COLO829 (cell line): ENCODE results near the gene ITIH4.

ENCODE experiments used
- DNase-seq: peaks from one replicate; pipeline ENCODE4 v3.0.0; 2012; ENCODE audit warnings: low spot score

ITIH4 gene

DNA sequence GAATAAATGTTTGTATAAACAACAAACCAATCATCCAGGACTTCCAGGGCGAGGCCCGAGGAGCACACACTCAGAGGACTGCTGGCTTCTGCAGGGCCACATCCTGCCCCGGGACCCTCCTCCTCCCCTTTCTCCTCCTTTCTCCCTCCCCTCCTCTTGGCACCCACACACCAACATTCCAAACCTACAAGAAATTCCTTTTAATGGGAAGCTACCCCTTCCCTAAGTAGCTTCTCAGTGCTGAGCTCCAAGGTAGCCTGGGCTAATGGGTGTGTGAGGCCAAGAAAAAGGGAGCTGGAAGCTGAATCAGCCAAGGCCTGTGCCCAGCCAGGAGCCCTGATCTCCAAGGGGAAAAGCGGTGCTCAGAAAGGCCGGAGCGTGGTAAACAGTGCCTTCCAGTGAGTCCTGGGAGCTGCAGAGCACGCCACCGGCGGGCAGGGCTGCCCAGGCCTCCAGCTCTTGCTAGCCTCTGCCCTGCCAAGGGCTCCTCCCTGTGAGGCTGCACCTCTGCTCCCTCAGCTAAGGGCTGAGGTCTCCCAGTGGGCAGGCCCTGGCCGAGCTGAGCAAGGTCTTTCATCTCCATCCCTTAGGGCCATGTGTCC lies 32.0 kb downstream of the ITIH4 start:
- no peak for DNase-seq

DNA sequence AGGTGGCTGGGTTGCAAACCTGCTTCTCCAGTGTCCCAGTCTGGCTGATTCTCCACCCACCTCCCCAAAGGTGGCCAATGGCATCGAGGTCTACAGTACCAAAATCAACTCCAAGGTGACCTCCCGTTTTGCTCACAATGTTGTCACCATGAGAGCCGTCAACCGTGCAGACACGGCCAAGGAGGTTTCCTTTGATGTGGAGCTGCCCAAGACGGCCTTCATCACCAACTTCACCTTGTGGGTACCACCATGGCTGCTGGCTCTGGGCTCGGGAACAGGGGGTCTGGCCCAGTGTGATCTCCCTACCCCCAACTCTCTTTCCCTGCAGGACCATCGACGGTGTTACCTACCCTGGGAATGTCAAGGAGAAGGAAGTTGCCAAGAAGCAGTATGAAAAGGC lies 34.1 kb downstream of the ITIH4 start:
- no peak for DNase-seq

DNA sequence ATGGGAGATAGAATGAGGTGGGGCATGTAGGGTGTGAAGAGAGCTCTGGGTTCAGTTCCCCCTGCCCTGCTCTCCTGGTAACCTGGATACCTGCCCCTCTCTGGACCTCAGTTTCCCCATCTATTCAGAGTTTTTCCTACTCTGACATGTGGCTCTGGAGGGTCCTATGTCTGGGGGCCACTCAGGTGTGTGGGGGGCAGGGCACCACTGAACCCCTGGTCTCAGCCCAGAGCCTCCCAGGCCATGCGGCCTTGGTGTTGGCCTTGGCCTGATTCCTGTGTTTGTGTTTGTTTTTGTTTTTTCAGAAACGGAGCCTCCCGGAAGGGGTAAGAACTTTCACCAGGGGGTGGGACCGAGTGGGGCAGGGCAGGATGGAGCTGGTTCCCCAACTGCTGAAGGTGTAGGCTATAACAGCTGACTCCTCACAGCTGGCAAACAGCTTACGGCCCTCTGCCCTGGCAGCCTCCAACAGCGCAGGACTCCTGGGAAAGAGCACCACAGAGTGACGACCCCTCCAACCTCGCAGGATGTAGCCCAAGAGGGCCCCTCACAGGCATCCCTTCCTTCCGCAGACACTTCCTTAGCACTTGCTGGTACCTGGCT lies 35.1 kb downstream of the ITIH4 start:
- no peak for DNase-seq

DNA sequence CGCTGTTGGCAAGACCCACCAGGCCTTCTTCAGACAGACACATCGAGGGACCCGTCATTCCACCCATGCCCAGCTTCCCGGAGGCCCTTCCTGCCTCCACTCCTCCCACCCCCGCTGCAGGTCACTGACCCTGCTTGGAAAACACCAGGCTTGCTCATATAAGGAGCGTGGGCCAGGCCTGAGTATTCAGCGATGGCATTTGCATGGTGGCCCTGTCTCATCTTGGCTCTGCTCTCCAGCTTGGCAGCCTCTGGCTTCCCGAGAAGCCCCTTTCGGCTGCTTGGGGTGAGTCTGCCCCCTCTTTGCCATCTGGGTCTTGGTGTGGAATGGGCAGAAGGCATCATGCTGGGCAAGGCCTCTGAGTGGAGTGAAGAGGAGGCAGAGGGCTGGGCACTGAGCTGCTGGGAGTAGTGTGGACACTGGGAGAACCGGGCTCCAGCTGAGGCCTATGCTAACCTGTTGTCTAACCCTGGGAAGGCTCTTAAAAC lies 35.8 kb downstream of the ITIH4 start, which contains the start of gene ITIH3:
TSS of gene ITIH3 (plus strand) at position 185 of the 488 bp plus-strand sequence. CDS start at position 193, 8 bp downstream.
- no peak for DNase-seq

DNA sequence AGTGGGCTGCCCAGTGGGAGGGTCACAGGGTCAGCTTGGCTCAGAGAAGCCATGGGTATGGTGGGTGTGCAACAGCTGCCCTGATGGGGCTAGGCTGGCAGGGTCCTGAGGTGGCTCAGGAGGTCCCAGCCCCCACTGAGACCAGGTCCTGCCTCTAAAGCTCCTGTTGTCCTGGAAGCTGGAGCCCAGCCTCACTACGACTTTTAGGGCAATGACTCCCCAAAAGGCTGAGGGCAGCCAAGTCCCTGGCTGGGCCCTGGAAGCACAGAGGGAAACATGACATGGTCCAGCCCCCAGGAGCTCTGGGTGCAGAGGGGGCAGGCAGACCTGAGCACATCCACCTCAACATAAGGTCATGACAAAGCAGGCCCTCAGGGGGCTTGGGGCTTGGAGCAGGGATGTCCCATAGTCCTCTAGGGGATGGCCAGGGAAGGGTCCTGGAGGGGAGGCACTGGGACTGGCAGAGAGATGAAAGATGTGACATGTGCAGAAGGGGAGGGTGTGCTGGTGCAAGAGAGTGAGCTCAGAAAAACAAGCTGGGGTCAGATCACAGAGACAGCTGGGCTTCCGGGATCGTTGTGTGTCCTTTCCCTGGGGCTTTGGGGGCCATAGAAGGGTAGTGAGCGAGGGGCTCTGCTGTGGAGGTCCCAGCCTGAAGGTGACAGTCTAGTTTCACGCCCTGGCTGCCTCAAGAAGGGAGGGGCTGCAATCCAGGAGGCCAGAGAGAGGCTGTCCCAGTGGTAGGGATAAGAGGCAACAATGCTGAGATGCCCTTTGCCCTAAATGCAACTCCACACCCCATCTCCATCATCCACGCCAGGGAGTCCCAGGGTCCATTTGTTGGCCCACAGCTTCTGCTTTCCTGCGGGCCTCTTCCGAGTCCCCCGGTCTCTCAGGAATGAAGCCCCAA lies 36.5 kb downstream of the ITIH4 start:
- DNase-seq = no peak

DNA sequence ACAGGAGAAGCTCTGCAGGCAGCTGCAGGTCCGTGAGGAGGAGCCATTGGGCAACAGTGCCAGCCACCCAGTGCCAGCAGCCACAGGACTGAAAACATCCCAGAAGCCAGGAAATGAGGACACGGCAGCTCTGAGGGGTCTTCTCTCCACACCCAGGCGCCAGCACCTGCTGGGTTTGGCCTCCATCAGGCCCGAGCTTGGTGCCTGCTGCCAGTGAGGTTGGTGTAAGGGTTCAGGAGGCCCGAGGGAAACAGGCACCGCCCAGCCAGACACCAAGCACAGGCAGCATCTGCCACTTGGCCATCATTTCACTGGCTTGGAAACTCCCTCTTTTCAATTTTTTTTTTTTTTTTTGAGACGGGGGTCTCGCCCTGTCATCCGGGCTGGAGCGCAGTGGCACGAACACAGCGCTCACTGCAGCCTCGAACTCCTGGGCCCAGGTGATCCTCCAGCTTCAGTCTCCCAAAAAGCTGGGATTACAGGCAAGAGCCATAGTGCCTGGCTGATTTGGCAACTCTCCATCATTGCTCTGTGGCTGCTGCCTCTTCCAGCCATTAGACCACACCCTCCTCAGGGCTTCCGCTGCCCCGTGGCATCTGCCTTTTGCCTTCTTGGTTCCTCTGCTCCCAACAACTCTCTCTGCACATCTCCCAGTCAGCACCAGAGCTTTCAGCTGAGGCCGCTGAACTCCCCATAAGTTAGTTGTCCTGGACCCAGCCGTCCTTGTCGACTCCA lies 37.3 kb downstream of the ITIH4 start:
- no peak for DNase-seq

DNA sequence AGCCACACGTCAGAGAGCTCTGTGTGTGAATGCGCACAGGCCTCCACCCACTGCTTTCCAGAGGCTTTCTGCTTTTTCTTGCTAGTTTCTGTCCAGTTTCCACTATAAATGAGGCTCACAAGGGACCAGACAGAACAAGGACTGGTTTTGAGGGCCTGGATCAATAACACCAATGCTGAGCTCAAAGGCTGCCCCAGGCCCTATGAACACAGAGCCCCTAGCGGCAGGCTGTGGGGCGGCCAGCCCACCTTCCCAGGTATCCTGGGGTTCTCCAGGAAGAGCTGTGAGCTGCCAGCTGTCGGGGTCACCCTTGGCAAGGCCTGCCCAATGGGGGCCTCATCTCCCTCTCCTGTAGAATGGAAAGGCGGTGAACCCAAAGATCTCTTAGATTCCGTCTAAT lies 38.1 kb downstream of the ITIH4 start:
- no peak for DNase-seq

DNA sequence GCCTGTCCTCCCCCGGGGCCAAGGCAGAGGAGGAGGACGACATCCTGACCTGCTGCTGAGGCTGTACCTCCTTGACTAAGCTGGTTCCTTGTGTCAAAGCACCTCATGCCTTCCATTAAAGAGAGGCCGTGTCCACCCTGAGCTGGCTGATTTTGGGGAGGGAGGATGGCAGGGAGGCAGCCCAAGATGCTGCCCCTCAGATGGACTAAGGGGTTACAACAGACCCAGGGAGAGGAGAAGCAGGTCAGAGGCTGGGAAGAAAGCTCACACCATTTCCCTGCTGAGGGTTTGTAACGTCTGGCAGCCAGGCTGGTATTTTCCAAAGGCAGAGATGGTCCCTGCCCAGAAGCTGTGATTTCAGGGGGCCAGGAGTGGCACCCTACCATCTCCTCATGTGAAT lies 38.5 kb downstream of the ITIH4 start:
- no peak for DNase-seq

DNA sequence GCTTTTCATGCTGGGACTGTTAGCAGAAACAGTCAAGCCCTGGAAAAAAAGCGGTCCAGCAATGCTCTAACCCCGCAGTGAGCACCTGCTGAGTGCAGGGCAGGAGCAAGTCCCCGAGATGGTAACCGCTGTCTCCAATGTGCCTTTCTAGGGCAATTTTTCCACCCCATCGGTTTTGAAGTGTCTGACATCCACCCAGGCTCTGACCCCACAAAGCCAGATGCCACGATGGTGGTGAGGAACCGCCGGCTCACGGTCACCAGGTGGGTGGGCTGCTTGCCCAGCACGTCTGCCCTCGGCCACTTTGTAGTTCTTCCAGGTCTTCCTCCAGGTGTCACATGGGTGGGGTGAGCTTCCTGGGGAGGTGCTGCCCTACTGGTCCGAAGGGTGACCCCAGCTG lies 39.1 kb downstream of the ITIH4 start:
- DNase-seq = no peak

DNA sequence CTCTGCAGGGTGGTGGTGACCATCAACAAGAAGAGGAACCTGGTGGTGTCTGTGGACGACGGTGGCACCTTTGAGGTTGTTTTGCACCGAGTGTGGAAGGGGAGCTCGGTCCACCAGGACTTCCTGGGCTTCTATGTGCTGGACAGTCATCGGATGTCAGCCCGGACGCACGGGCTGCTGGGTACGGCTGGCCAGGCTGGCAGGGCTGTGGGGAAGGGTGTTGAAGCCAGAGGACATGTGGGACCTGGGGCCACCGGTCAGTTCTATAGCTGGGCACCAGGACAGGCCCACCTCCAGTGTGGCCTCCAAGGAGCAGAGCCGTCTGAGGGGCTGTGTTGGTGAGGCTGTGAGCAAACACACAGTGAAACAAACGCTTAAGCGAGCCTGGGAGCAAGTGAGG lies 39.7 kb downstream of the ITIH4 start:
- no peak for DNase-seq

DNA sequence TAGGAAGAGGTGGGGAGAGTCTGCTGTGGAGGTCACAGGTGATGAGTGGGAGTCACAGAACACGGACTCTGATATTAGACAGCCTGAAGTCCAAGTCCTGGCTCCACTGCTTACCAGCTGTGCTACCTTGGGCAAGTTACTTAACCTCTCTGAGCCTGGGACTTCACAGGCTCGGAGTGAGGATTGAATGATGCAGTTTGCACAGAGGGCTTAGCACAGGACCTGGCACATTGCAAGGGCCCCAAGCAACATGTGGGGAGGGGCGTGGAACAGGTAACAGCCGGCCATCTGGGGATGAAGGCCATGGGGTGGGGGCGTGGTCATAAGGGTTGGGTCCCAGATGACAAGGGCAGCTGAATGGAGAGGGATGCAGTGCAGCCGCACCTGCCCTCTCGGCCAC lies 40.1 kb downstream of the ITIH4 start:
- DNase-seq = no peak

DNA sequence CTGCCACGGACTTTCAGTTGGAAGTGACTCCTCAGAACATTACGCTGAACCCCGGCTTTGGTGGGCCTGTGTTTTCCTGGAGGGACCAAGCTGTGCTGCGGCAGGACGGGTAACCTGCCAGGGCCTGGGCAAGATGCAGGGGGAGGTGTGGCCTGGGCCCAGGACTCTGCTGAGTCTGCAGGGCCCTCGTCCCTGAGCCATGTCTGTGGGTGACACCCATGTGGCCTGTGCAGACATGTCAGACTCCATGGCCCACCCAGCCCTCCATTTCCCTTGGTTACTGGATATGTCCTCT lies 40.8 kb downstream of the ITIH4 start:
- no peak for DNase-seq

DNA sequence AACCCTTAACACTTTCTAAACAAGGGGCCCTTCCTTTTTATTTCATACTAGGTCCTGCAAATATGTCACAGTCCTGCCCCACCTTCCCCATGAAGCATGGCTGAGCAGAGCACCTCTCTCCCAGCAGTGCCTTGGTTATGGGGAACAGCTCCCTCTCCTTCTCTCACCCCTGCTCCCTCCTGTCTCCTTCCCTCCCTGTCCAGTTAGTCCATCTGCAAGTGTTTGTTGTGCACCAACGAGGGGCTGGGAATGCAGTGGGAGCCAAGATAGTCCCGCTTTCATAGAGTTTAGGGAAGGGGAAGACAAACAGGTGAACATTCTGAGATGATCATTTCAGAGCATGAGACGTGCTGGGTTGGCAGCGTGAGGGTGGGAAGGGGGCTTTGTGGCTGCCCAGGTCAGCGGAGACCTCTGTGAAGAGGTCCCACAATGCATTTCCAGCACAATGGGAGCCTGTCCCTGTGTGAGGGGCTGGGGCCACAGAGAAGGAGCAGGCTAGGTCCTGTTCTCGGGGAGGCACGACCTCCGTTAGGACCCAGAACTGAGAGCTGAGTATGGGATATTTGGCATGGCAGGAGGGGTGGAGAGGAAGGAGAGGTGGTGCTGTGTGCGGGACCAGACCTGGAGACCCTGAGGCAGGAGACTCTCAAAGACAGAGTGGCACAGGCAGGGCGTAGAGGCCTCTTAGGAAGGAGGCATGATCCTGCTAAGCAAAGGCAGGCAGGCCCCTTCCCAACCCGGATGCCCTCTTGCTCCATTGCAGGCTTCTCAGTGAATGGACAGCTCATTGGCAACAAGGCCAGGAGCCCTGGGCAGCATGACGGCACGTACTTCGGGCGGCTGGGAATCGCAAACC lies 41.4 kb downstream of the ITIH4 start:
- DNase-seq = no peak

DNA sequence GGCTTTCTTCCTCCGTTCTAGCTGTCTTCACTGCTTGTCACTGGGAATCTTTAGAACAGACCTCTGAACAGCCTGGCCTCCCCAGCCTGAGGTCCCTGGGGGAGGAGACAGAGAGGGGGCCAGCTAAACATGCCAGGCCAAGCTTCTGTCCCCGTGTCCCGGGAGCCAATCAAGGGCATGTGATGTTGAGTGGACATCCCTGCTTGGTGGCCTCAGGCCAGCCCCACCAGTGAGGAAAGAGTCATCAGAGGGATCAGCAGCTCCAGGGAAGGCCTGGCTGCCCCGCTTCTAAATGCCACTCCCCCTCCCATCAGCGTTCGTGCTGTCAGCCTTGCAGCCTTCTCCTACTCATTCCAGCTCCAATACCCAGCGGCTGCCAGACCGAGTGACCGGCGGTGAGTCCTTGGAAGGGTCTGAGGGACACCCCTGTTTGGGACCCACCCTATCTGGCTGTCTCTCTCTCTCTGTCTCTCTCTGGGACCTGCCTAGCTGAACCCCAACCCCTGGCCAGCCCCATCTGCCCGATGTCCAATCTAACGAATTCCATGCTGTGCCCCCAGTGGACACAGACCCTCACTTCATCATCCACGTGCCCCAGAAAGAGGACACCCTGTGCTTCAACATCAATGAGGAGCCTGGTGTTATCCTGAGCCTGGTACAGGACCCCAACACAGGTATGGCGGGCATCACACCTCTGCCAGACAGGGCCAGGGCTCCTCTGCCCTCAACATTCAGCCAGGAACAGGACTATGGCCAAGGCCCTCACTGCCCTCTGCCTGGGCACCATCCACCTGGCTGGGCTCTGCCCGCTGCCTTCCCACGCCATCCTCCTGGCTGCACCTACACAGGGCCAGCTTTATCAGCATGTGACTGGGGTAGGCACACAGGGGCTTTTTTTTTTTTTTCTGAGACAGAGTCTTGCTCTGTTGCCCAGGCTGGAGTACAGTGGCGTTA lies 42.5 kb downstream of the ITIH4 start:
- DNase-seq = no peak

DNA sequence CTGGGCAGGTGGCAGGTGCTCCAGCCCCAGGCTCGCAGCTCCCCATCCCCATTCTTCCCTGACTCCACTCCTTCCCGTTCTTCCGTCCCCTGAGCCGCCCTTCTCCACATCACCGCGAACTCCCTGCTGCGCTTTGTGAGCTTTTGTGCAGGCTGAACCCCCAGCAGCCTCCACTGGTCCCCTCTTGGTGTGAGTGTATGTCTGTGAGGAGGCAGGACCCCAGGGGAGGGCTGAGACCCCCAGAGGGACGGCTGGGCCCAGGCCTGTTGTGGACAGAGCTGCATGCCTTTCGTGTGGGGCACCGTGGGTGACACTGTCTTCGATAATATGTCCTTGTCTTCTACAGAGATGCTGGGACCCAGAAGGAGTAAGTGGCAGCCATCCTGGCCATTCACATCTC lies 43.2 kb downstream of the ITIH4 start:
- DNase-seq = no peak

DNA sequence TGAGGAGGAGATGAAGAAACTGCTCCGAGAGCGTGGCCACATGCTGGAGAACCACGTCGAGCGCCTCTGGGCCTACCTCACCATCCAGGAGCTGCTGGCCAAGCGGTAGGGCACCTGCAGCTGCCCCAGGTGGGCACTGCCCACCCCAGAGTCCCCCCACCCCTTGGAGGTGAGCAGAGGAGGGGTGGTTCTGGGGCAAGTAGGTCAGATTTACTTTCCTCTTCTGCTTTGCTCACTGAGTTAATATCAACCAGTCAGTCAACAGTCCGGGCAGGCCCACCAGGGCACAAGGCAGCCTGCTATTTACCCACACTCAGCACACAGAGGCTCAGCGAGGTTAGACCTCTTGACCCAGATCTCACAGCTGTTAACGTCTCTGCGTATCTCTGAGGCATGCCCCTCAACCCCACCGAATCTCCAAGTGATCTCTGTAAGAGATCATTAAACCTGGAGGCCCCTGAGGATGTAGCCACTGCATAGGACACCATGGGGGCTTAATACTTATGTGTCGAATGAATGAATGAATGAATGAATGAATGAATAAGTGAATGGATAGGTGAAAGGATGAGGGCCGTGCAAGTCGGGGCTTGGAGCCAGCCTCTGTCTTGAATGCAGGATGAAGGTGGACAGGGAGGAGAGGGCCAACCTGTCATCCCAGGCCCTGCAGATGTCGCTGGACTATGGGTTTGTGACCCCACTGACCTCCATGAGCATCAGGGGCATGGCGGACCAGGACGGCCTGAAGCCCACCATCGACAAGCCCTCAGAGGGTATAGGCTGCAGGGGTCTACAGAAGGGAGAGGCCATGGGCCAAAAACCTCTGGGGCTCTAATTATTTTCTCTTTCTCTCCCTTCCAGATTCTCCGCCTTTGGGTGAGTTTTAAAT lies 43.9 kb downstream of the ITIH4 start:
- DNase-seq = no peak

DNA sequence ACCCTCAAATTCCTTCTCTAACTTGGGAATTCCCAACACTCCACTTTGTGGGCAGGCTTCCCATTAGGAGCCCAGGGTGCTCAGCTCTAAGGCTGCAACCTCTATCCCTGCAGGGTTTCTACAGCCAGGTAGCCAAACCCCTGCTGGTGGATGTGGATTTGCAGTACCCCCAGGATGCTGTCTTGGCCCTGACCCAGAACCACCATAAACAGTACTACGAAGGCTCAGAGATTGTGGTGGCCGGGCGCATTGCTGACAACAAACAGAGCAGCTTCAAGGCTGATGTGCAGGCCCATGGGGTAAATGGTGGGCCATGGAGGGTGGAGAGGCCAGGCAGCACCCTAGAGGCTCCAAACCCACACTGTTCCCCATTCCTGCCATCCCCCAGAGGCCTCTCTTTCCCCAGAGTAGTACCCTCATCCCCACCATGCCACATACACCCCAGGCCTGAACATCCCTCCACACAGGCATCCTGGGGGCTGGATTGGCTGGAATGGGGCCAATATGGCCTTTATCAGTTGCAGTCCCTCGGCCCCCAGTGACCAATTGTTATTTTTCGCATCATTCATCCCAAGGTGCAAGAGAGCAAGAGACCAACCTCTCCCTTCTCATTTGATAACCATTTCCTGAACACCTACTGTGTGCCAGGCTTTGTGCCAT lies 45.4 kb downstream of the ITIH4 start:
- no peak for DNase-seq

DNA sequence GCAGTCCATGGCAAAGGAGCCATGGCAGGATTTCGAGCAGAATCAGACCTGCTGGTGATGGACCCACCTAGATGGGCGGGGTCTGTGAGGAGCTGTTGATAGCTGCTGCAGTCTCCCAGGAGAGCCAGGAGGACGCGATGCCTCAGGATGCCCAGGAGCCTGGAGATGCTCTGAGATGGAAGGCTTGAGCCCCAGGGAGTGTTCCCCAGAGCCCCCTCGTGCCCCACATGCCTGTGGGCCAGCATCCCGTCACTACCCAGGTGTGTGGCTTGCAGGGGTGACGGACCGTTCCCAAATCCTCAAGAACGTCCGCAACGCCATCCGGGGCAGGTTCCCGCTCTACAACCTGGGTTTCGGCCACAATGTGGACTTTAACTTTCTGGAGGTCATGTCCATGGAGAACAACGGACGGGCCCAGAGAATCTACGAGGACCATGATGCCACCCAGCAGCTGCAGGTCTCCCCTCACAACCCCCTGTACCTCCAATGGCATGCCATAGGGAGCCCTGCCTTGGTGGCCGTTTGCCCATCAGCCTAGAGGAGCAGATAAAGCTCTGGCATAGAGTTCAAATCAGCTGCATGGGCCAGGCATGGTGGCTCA lies 46.4 kb downstream of the ITIH4 start:
- DNase-seq = no peak

DNA sequence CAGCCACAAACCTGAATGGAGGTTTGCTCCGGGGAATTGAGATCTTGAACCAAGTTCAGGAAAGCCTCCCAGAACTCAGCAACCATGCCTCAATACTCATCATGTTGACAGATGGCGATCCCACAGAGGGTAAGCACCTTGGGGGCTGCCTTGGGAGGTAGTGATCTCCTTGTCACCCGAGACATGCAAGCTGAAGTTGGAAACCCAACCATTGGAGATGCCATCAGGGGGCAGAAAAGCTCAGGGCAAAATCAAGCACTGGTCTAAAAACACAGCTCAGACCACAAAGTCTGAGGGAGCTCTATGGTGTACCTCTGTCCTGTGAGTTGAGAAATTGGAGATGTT lies 47.3 kb downstream of the ITIH4 start:
- DNase-seq = no peak
